CD14-positive monocyte (primary cell): ENCODE data around the gene EMD. TPM values are rescaled to one million over a fixed set of nuclear protein-coding genes. Genes with fewer than 3 reads are reported as not detected.

ENCODE experiments used
- DNase-seq, 3 donors: peaks; one replicate each; pipeline ENCODE4 v3.0.0-alpha.2; 2011 to 2022
- H2AFZ ChIP-seq: 2 replicates; pipeline ENCODE4 v1.6.0; 2012; ENCODE audit warnings: mild to moderate bottlenecking, low read depth, low read length, inconsistent platforms; ENCODE audit not compliant: insufficient read depth, poor library complexity, severe bottlenecking
- H3K27ac ChIP-seq, 2 donors: 1 replicate in 1 of 2; 2 replicates in 1 of 2; pipeline ENCODE4 v1.5.1; 2012 to 2013; ENCODE audit warnings: low read length in 2 of 2, control low read depth in 1 of 2, inconsistent platforms in 1 of 2, low read depth in 1 of 2, mild to moderate bottlenecking in 1 of 2
- H3K27me3 ChIP-seq, 2 donors: one replicate each; pipeline versions ENCODE4 v1.6.0 to v1.6.1; 2011 to 2013; ENCODE audit warnings: low read length in 2 of 2; ENCODE audit not compliant: control insufficient read depth in 2 of 2, insufficient read depth in 2 of 2
- H3K36me3 ChIP-seq, 2 donors: replicated peaks in 1 of 2; 1 replicate in 1 of 2; 2 replicates in 1 of 2; pipeline versions ENCODE4 v1.5.1 to v1.6.1; 2012 to 2013; ENCODE audit warnings: low read length in 2 of 2, control low read depth in 1 of 2, inconsistent platforms in 1 of 2, mild to moderate bottlenecking in 1 of 2; ENCODE audit not compliant: insufficient read depth in 2 of 2, control insufficient read depth in 1 of 2
- H3K4me1 ChIP-seq, 2 donors: 1 replicate in 1 of 2; 2 replicates in 1 of 2; pipeline versions ENCODE4 v1.5.1 to v1.6.1; 2012 to 2013; ENCODE audit warnings: low read length in 2 of 2, control low read depth in 1 of 2, inconsistent platforms in 1 of 2, mild to moderate bottlenecking in 1 of 2, moderate library complexity in 1 of 2; ENCODE audit not compliant: insufficient read depth in 2 of 2, control insufficient read depth in 1 of 2
- H3K4me2 ChIP-seq: replicated peaks from 2 replicates; pipeline ENCODE3; 2012; ENCODE audit warnings: low read length, moderate library complexity, mild to moderate bottlenecking; ENCODE audit not compliant: poor library complexity, severe bottlenecking; ENCODE audit errors: extremely low read depth
- H3K4me3 ChIP-seq, 3 experiments: fragments of 200-600 bp in 1 of 3; sonication (generic) in 1 of 3; replicated peaks in 1 of 3; 1 replicate in 2 of 3; 2 replicates in 1 of 3; pipeline ENCODE4 v1.5.1; 2011 to 2013; ENCODE audit warnings: low read length in 3 of 3, mild to moderate bottlenecking in 3 of 3, control low read depth in 2 of 3, low read depth in 2 of 3, inconsistent platforms in 1 of 3, moderate library complexity in 1 of 3
- H3K79me2 ChIP-seq: 2 replicates; pipeline ENCODE4 v1.6.0; 2012; ENCODE audit warnings: mild to moderate bottlenecking, control low read depth, inconsistent platforms, low read length, moderate library complexity; ENCODE audit not compliant: insufficient read depth
- H3K9ac ChIP-seq: 2 replicates; pipeline ENCODE4 v1.6.0; 2017; ENCODE audit warnings: low read length, mild to moderate bottlenecking; ENCODE audit not compliant: insufficient read depth, poor library complexity, severe bottlenecking
- H3K9me3 ChIP-seq, 2 donors: replicated peaks in 1 of 2; 1 replicate in 1 of 2; 2 replicates in 1 of 2; pipeline versions ENCODE4 v1.5.1 to v1.6.1; 2012 to 2013; ENCODE audit warnings: low read length in 2 of 2, control low read depth in 1 of 2; ENCODE audit not compliant: control insufficient read depth in 1 of 2, insufficient read depth in 1 of 2
- H4K20me1 ChIP-seq: 2 replicates; pipeline ENCODE4 v1.6.0; 2012; ENCODE audit warnings: mild to moderate bottlenecking, low read length, control low read depth, moderate library complexity; ENCODE audit not compliant: insufficient read depth
- H3K27ac Mint-ChIP-seq, 7 donors: one replicate each; pipeline ENCODE4 v1.8.0; 2020; ENCODE audit warnings: mild to moderate bottlenecking in 7 of 7, mixed read lengths in 7 of 7, moderate library complexity in 6 of 7, inconsistent platforms in 2 of 7
- H3K27me3 Mint-ChIP-seq, 3 donors: one replicate each; pipeline ENCODE4 v1.8.0; 2021 to 2022; ENCODE audit warnings: low read depth in 3 of 3, mild to moderate bottlenecking in 3 of 3, mixed read lengths in 3 of 3, moderate library complexity in 3 of 3, inconsistent platforms in 1 of 3
- H3K36me3 Mint-ChIP-seq, 2 donors: one replicate each; pipeline ENCODE4 v1.8.0; 2020; ENCODE audit warnings: mixed read lengths in 2 of 2, inconsistent platforms in 1 of 2, mild to moderate bottlenecking in 1 of 2
- H3K4me1 Mint-ChIP-seq: one replicate; pipeline ENCODE4 v1.8.0; 2020; ENCODE audit warnings: mild to moderate bottlenecking, mixed read lengths
- H3K4me3 Mint-ChIP-seq, 2 donors: one replicate each; pipeline ENCODE4 v1.8.0; 2020; ENCODE audit warnings: mild to moderate bottlenecking in 2 of 2, mixed read lengths in 2 of 2, moderate library complexity in 1 of 2
- H3K9me3 Mint-ChIP-seq, 7 donors: one replicate each; pipeline ENCODE4 v1.8.0; 2020 to 2022; ENCODE audit warnings: mixed read lengths in 7 of 7, mild to moderate bottlenecking in 6 of 7, moderate library complexity in 6 of 7, inconsistent platforms in 2 of 7
- WGBS: methylation state at CpG from one replicate; pipeline ENCODE4 v1.1.5; 2013; ENCODE audit warnings: missing lambda C conversion rate; ENCODE audit not compliant: insufficient coverage; 5-methylcytosine and 5-hydroxymethylcytosine counted together
- intact Hi-C, 2 donors: fragments of 100-400 bp; cut with micrococcal nuclease; formaldehyde crosslinking; loops; one replicate each; pipeline versions ENCODE4 v1.15.0 to v1.15.1; 2023
- polyA plus RNA-seq, 3 donors: library from polyadenylated mRNA; depleted of rRNA in 1 of 3; unstranded in 2 of 3; stranded (reverse) in 1 of 3; fragments of 300-500 nt in 2 of 3; fragments of >200 nt in 1 of 3; fragmentation: Illumina TruSeq in 2 of 3; gene quantifications; 1 replicate in 2 of 3; 2 replicates in 1 of 3; pipeline ENCODE4 v1.2.3, GENCODE V29; 2012 to 2021
- TF ChIP-seq, protein P1 (sequence below): fragments of 200-600 bp; IDR thresholded peaks from one replicate; pipeline ENCODE4 v1.8.0; 2022; ENCODE audit warnings: antibody characterized with exemption, mild to moderate bottlenecking

Gene EMD
- polyA plus RNA-seq, 3 donors: 14.0 to 126 (median 17.6) TPM

DNA sequence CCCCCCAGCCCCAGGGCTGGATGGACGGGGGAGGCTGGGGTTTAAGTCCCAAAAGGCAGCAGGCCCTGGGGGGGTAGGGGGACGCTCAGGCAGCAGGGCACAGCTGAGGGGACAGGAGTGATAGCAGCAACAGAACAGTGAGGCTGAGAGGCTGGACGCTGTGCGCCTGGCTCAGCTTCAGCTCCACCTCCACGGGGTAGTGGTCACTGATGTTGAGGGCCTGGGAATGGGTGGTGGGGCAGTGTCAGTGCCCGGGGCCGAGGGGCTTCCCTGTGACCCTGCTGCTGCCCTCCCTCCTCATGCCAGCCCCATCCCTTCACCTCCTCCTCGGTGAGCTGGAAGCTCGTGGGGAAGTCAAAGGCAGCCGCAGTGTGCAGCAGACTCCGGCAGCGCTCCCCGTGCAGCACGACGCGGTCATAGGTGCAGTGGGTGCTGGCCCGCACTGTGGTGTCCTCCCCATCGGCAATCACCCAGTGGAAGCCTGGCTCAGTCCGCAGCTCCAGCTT lies 23.6 kb downstream of the EMD start:
- 95% methylated on average over 10 of the region's 19 CpGs for WGBS
- Histone ChIP-seq H3K27ac (no peak overlapping the region), H3K4me2 (no peak overlapping the region), H3K27me3 (no peaks in the 10 kb centered on the region), H3K4me1 (peaks cover 18% of the 10 kb centered on the region in 2 donors), H3K79me2 (peaks cover 27% of the 10 kb centered on the region), H3K9me3 (no peaks in the 10 kb centered on the region), H4K20me1 (peaks cover 64% of the 10 kb centered on the region), H3K9ac (no peak overlapping the region), H3K4me3 (no peak overlapping the region), H2AFZ (no peak overlapping the region), H3K36me3 (peaks cover 37 to 42% of the 10 kb centered on the region in 2 donors)
- TF ChIP-seq, protein P1, sequence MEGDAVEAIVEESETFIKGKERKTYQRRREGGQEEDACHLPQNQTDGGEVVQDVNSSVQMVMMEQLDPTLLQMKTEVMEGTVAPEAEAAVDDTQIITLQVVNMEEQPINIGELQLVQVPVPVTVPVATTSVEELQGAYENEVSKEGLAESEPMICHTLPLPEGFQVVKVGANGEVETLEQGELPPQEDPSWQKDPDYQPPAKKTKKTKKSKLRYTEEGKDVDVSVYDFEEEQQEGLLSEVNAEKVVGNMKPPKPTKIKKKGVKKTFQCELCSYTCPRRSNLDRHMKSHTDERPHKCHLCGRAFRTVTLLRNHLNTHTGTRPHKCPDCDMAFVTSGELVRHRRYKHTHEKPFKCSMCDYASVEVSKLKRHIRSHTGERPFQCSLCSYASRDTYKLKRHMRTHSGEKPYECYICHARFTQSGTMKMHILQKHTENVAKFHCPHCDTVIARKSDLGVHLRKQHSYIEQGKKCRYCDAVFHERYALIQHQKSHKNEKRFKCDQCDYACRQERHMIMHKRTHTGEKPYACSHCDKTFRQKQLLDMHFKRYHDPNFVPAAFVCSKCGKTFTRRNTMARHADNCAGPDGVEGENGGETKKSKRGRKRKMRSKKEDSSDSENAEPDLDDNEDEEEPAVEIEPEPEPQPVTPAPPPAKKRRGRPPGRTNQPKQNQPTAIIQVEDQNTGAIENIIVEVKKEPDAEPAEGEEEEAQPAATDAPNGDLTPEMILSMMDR: no peak
- peaks cover 41 to 56% of the 10 kb centered on the region in 2 donors for H3K36me3 Mint-ChIP-seq
- no peak overlapping the region for H3K4me3 Mint-ChIP-seq
- H3K4me1 Mint-ChIP-seq: peaks cover 17% of the 10 kb centered on the region
- peak overlapping the region in 6 of 7 donors; percentile 19 to 74 (median 56) for H3K27ac Mint-ChIP-seq
- H3K27me3 Mint-ChIP-seq: peaks cover 0 to 14% (median 0%) of the 10 kb centered on the region in 3 donors
- intact Hi-C loops: loop anchor here in 1 of 2 donors (5.0 kb wide), 1 partner anchor 35 kb away; the partner anchor contains the start of gene GDI1
- peak in 1 of 3 donors; percentile 3 for DNase-seq
- peaks cover 0 to 14% (median 4%) of the 10 kb centered on the region in 7 donors for H3K9me3 Mint-ChIP-seq

DNA sequence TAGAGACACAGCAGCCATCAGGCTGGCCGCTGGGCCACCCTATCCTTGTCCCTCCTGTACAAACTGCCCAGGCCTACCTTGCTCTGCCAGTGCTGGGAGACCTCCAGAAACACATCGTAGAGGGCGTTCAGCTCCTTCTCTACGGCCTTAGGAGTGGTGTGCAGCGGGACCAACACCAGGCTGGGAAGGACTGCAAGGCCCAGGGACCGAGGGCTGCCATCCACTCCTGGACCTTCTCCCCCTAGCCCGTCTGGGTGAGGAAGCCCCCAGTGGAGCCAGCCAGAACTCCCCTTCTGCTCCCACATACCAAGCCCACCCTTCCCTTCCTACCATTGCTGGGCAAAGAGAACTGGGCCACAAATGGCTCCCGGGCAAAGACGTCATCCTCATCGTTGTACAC lies 24.1 kb downstream of the EMD start:
- 98% methylated on average over 5 of the region's 10 CpGs for WGBS
- Mint-ChIP-seq H3K36me3 (peaks cover 41 to 56% of the 10 kb centered on the region in 2 donors), H3K4me1 (peaks cover 19% of the 10 kb centered on the region), H3K4me3 (no peak overlapping the region), H3K27me3 (peaks cover 0 to 14% (median 0%) of the 10 kb centered on the region in 3 donors), H3K9me3 (peaks cover 0 to 10% (median 4%) of the 10 kb centered on the region in 7 donors), H3K27ac (peak overlapping the region in 1 of 7 donors; percentile 74)
- peaks cover 32% of the 10 kb centered on the region for H3K79me2 ChIP-seq
- no peaks in the 10 kb centered on the region for H3K9me3 ChIP-seq
- peaks cover 20 to 21% of the 10 kb centered on the region in 2 donors for H3K4me1 ChIP-seq
- no peak overlapping the region for H2AFZ ChIP-seq
- H3K27me3 ChIP-seq: no peaks in the 10 kb centered on the region
- intact Hi-C loops: loop anchor here in 1 of 2 donors (5.0 kb wide), 1 partner anchor 34 kb away; the partner anchor contains the start of gene GDI1
- DNase-seq: no peak
- H3K4me3 ChIP-seq: no peak overlapping the region
- H4K20me1 ChIP-seq: peaks cover 64% of the 10 kb centered on the region
- H3K36me3 ChIP-seq: peaks cover 37 to 42% of the 10 kb centered on the region in 2 donors
- no peak overlapping the region for H3K9ac ChIP-seq
- H3K27ac ChIP-seq: no peak overlapping the region
- H3K4me2 ChIP-seq: no peak overlapping the region
- TF ChIP-seq, protein P1: no peak
